ENCODE data around the gene KEAP1.

The KEAP1 gene

GRCh38 chr19:10508036-10508435 lies 4.9 kb upstream of the KEAP1 start:
- Histone ChIP-seq H3K27ac (no peak overlapping the region), H3K4me3 (no peak overlapping the region)
- DNase-seq (ENCODE audit: low spot score) = no peak
- no peak for TF ChIP-seq CTCF (IDR thresholded peaks at IDR 0.05)

DNA sequence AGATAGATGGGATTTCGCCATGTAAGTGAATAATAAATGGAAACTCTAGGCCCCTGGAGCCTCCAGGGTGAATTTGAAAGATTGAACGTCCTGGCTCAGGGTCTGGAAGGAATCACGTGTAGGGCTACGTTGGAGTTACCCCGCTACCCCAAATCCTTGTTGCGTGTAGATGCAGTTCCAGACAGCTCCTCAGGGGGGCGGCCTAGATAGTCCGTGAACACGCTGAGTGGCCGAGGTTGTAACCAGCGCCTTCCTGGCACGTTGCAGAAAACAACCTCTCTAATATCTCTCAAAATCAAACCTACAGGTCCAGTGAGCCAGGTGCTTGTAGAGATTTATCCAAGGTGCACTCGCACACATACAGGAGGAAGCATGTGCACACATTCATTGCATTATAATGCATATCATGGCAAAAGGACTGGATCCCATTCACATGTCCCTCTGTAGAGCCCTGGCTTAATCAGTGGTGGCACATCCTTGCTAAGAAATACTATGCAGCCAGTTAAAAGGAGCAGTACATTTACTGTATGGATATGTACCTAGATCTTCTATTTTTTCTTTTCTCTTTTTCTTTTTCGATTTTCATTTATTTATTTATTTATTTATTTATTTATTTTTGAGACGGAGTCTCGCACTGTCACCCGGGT lies 2.5 kb upstream of the KEAP1 start:
- Histone ChIP-seq H3K27ac (no peak overlapping the region), H3K4me3 (no peak overlapping the region)
- peak; percentile 61 for TF ChIP-seq CTCF (IDR thresholded peaks at IDR 0.05)
- DNase-seq (ENCODE audit: low spot score) = no peak

- DNase-seq (ENCODE audit: low spot score) = peak; percentile 95
- Histone ChIP-seq H3K27ac (peak overlapping the region; percentile 94 to 97), H3K4me3 (peak overlapping the region; percentile 95)
- TF ChIP-seq CTCF (IDR thresholded peaks at IDR 0.05) = no peak
These were observed 593 bp downstream of the KEAP1 start for GRCh38 chr19:10502524-10503001.

DNA sequence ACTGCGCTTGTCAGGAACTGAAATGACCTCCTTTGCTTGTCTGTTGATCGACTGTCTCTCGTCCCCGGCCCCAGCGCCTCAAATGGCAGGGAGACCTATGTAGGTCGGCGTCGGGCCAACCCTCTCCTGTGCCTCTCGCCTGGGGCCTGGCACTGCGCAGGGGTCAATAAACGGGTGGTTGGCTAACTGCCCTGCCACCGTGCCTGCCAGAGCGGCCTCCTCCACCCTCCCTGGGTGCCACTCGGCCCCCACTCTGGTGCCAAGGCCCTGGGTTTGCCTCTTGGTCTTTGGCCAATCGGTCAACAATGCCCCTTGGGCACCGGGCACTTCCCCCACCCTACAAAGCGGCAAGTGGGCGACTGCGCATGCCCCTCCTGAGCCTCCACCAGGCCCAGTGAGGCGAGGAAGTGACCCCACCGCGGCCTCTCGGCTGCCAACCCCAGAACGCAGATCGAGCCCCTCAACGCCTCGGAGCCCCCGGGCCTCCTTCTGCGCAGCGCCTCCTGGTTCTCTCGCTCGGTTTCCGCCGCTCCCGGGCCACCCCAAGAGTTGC lies 1.1 kb downstream of the KEAP1 start:
- H3K4me3 ChIP-seq = peak overlapping the region; percentile 95
- peak overlapping the region; percentile 94 to 97 for H3K27ac ChIP-seq
- peak; percentile 82 for DNase-seq (ENCODE audit: low spot score)
- no peak for TF ChIP-seq CTCF (IDR thresholded peaks at IDR 0.05)

- no peak for TF ChIP-seq CTCF (IDR thresholded peaks at IDR 0.05)
- Histone ChIP-seq H3K27ac (no peak overlapping the region), H3K4me3 (no peak overlapping the region)
- DNase-seq (ENCODE audit: low spot score) = no peak
These were observed 2.9 kb downstream of the KEAP1 start for GRCh38 chr19:10500247-10500592.

GRCh38 chr19:10499550-10500246 lies 3.5 kb downstream of the KEAP1 start:
- Histone ChIP-seq H3K4me3 (no peak overlapping the region), H3K27ac (no peak overlapping the region)
- no peak for DNase-seq (ENCODE audit: low spot score)
- no peak for TF ChIP-seq CTCF (IDR thresholded peaks at IDR 0.05)

DNA sequence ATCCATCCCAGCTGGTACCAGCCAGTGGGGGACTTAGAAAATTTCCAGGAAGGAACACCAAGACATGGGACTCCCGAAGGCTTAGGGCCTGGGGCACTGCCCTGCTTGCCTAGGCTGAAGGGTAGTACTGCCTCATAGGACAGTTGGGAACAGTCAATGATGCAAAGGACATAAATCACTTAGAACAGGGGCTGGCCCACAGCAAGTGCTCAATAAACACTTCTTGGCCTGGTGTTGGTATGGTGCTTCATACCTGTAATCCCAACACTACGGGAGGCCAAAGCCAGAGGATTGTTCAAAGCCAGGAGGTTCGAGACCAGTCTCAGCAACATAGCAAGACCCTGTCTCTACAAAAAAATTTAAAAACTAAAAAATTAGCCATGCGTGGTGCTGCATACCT lies 5.8 kb downstream of the KEAP1 start:
- no peak overlapping the region for H3K27ac ChIP-seq
- TF ChIP-seq CTCF (IDR thresholded peaks at IDR 0.05) = no peak
- DNase-seq (ENCODE audit: low spot score) = no peak
- no peak overlapping the region for H3K4me3 ChIP-seq
